OCI-LY1 (cell line): ENCODE data around the gene RUNX1.

Experiments used
- H2AFZ ChIP-seq: fragments of 200-600 bp; sonication (generic), shearing (Covaris generic); 2 replicates; pipeline ENCODE4 v1.6.0; 2014; ENCODE audit warnings: antibody characterized with exemption, mild to moderate bottlenecking, low read length
- H3F3A ChIP-seq: fragments of 200-600 bp; sonication (generic), shearing (Covaris generic); 2 replicates; pipeline ENCODE4 v1.6.0; 2014; ENCODE audit warnings: mild to moderate bottlenecking, antibody characterized with exemption, low read length, moderate library complexity; ENCODE audit not compliant: insufficient read depth
- H3K27ac ChIP-seq: fragments of 200-600 bp; sonication (generic); 2 replicates; pipeline ENCODE4 v1.5.1; 2014; ENCODE audit warnings: low read length, mixed run types, mild to moderate bottlenecking, low read depth; ENCODE audit not compliant: poor library complexity, severe bottlenecking
- H3K27me3 ChIP-seq: fragments of 200-600 bp; sonication (generic); 2 replicates; pipeline ENCODE4 v1.6.0; 2014; ENCODE audit warnings: antibody characterized with exemption, mild to moderate bottlenecking, low read length, moderate library complexity; ENCODE audit not compliant: insufficient read depth
- H3K36me3 ChIP-seq: fragments of 200-600 bp; sonication (generic); 2 replicates; pipeline ENCODE4 v1.6.1; 2014; ENCODE audit warnings: mild to moderate bottlenecking, antibody characterized with exemption, low read length, moderate library complexity, mixed read lengths; ENCODE audit not compliant: insufficient read depth
- H3K4me1 ChIP-seq: fragments of 200-600 bp; sonication (generic); 2 replicates; pipeline ENCODE4 v1.5.1; 2014; ENCODE audit warnings: mild to moderate bottlenecking, low read length, moderate library complexity; ENCODE audit not compliant: insufficient read depth, severe bottlenecking
- H3K4me2 ChIP-seq: fragments of 200-600 bp; sonication (generic), shearing (Covaris generic); 2 replicates; pipeline ENCODE4 v1.6.1; 2014; ENCODE audit warnings: low read length
- H3K4me3 ChIP-seq: fragments of 200-600 bp; sonication (generic); 2 replicates; pipeline ENCODE4 v1.5.1; 2014; ENCODE audit warnings: low read length, low read depth, mild to moderate bottlenecking, mixed read lengths; ENCODE audit not compliant: poor library complexity, severe bottlenecking
- H3K79me2 ChIP-seq: fragments of 200-600 bp; shearing (Covaris generic); 2 replicates; pipeline ENCODE4 v1.6.1; 2016; ENCODE audit warnings: mixed run types, low read length, mixed read lengths; ENCODE audit not compliant: insufficient read depth
- H3K9ac ChIP-seq: fragments of 200-600 bp; sonication (generic), shearing (Covaris generic); 2 replicates; pipeline ENCODE4 v1.6.1; 2014; ENCODE audit warnings: mild to moderate bottlenecking, low read length, mixed read lengths
- H3K9me2 ChIP-seq: fragments of 200-600 bp; sonication (generic), shearing (Covaris generic); 2 replicates; pipeline ENCODE4 v1.6.1; 2014; ENCODE audit warnings: low read depth, mild to moderate bottlenecking, low read length, mixed read lengths
- H3K9me3 ChIP-seq: fragments of 200-600 bp; shearing (Covaris generic); 2 replicates; pipeline ENCODE4 v1.6.1; 2014; ENCODE audit warnings: low read length, mixed read lengths
- H4K20me1 ChIP-seq: fragments of 200-600 bp; sonication (generic), shearing (Covaris generic); 2 replicates; pipeline ENCODE4 v1.6.0; 2016; ENCODE audit warnings: mild to moderate bottlenecking, low read length; ENCODE audit not compliant: insufficient read depth
- EZH2 ChIP-seq: fragments of 200-600 bp; sonication (generic), shearing (Covaris generic); IDR thresholded peaks from 2 replicates; pipeline ENCODE4 v1.8.0; 2017; ENCODE audit warnings: borderline replicate concordance, mixed run types, mild to moderate bottlenecking, antibody characterized with exemption, low read length, moderate library complexity, mixed read lengths
- TF ChIP-seq, protein P1 (sequence below): fragments of 200-600 bp; sonication (generic), shearing (Covaris generic); IDR thresholded peaks from 2 replicates; pipeline ENCODE4 v1.5.1; 2017; ENCODE audit warnings: mild to moderate bottlenecking, antibody characterized with exemption, low read length, moderate library complexity, mixed read lengths

RUNX1 gene

DNA sequence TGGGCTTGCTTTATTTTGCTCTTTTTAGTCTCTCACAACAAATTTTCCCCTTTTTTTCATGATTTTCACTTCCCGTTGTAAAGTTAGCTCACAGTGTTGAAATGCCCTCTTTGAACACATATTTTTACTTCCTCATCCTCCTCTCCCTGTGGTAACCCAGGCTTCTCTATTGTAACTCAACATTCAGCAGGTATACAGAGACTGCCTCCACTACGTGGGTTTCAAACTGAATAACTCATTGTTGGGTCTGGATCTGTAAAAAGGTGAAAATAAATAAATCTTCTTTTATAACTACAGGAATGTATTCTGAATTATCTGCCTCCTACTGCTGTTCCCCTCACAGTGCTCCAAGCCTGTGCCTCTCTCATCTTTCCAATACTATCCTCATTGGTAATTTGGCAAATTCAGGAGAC is 166.4 kb downstream of the RUNX1 start:
- 0 out of 2 replicates have a peak, but pooled peaks cover 4% of the 10 kb centered on the region for H3F3A ChIP-seq

DNA sequence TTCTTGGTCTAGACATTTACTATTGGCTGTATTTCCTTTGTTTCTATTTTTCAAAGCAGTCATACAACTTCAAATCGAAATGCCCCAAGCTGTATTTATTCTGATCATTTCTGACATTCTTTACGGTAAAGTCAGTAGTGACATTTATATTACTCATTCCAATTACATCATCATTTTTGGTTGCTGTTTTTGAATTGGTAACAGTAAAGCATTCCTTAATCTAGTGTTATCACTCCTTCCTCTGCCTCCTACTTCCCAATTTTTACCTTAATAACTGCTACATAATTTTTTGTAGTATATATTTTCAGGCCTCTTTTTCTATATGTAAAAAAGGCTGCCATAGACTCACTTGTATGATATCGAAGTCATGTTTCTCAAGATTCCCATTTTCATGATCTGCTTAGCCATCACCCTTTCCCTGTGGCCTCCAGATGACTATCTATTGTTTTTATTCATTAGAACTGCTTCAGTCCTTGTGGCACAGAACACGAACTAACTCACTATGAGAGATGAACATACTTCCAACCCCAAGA is 167.2 kb downstream of the RUNX1 start:
- H3K79me2 ChIP-seq = peaks cover 22% of the 10 kb centered on the region
- no peaks in the 10 kb centered on the region for H3K27me3 ChIP-seq
- no peaks in the 10 kb centered on the region for H3K9me2 ChIP-seq
- TF ChIP-seq, protein P1, sequence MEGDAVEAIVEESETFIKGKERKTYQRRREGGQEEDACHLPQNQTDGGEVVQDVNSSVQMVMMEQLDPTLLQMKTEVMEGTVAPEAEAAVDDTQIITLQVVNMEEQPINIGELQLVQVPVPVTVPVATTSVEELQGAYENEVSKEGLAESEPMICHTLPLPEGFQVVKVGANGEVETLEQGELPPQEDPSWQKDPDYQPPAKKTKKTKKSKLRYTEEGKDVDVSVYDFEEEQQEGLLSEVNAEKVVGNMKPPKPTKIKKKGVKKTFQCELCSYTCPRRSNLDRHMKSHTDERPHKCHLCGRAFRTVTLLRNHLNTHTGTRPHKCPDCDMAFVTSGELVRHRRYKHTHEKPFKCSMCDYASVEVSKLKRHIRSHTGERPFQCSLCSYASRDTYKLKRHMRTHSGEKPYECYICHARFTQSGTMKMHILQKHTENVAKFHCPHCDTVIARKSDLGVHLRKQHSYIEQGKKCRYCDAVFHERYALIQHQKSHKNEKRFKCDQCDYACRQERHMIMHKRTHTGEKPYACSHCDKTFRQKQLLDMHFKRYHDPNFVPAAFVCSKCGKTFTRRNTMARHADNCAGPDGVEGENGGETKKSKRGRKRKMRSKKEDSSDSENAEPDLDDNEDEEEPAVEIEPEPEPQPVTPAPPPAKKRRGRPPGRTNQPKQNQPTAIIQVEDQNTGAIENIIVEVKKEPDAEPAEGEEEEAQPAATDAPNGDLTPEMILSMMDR = no peak
- no peak for TF ChIP-seq EZH2
- H3K4me3 ChIP-seq = peak overlapping the region; percentile 82
- H3K9me3 ChIP-seq = no peaks in the 10 kb centered on the region
- H3K4me2 ChIP-seq = peak overlapping the region; percentile 95; the same call in 1 of the 2 replicates
- no peak overlapping the region; the same call in 1 of the 2 replicates for H3K9ac ChIP-seq
- H2AFZ ChIP-seq = no peak overlapping the region
- H3K27ac ChIP-seq = peak overlapping the region; percentile 68
- H3K36me3 ChIP-seq = peaks cover 43% of the 10 kb centered on the region
- no peaks in the 10 kb centered on the region for H3F3A ChIP-seq
- peaks cover 58% of the 10 kb centered on the region for H3K4me1 ChIP-seq
- no peaks in the 10 kb centered on the region for H4K20me1 ChIP-seq

More for the DNA sequence above, 166.4 kb downstream of the RUNX1 start:
- peak overlapping the region; percentile 82 for H3K4me3 ChIP-seq
- H3K79me2 ChIP-seq = peaks cover 25% of the 10 kb centered on the region
- H3K9me3 ChIP-seq = no peaks in the 10 kb centered on the region
- H4K20me1 ChIP-seq = no peaks in the 10 kb centered on the region
- TF ChIP-seq, protein P1 = no peak
- no peak for TF ChIP-seq EZH2
- H2AFZ ChIP-seq = no peak overlapping the region
- no peaks in the 10 kb centered on the region for H3K9me2 ChIP-seq
- peaks cover 35% of the 10 kb centered on the region for H3K36me3 ChIP-seq
- peaks cover 63% of the 10 kb centered on the region for H3K4me1 ChIP-seq
- no peaks in the 10 kb centered on the region for H3K27me3 ChIP-seq
- H3K9ac ChIP-seq = no peak overlapping the region; the same call in 1 of the 2 replicates
- peak overlapping the region; percentile 95 for H3K4me2 ChIP-seq
- peak overlapping the region; percentile 68 for H3K27ac ChIP-seq

DNA sequence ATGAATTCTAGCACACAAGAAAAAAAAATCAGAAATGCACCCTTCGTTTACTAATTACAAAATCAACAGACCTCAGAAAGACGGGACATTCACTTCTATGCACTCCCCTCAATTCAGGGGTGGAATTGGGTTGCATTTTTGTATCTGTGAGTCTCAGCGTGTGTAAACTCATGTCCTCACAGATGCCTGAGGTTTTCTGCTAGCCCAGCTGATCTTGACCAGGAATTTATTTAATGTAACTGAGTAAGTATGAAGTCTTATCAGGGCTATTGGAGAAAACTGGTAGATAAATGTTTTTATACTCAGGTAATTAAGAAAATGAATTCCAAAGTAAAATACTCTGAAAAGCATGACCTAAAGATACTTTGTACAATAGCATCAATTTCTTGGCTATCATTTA is 167.7 kb downstream of the RUNX1 start:
- peaks cover 56% of the 10 kb centered on the region for H3K4me1 ChIP-seq
- peaks cover 19% of the 10 kb centered on the region for H3K79me2 ChIP-seq
- no peak overlapping the region for H2AFZ ChIP-seq
- no peak overlapping the region for H3K9ac ChIP-seq
- H3K4me3 ChIP-seq = no peak overlapping the region
- H3F3A ChIP-seq = no peaks in the 10 kb centered on the region
- peak overlapping the region; percentile 68 for H3K27ac ChIP-seq
- no peaks in the 10 kb centered on the region for H4K20me1 ChIP-seq
- no peak overlapping the region for H3K4me2 ChIP-seq
- H3K9me3 ChIP-seq = no peaks in the 10 kb centered on the region
- TF ChIP-seq, protein P1 = no peak
- no peak for TF ChIP-seq EZH2
- H3K9me2 ChIP-seq = no peaks in the 10 kb centered on the region
- H3K27me3 ChIP-seq = no peaks in the 10 kb centered on the region
- peaks cover 45% of the 10 kb centered on the region for H3K36me3 ChIP-seq
